Left renal pelvis (tissue), 4 donors: Measurements from ENCODE around the gene YOD1. TPM values are rescaled to one million over a fixed set of nuclear protein-coding genes. Genes with fewer than 3 reads are reported as not detected.

Experiments used
- DNase-seq, 4 donors: peaks; one replicate each; pipeline ENCODE4 v3.0.0-alpha.2; 2013; ENCODE audit warnings: low read depth in 4 of 4, low spot score in 3 of 4
- polyA plus RNA-seq, 4 donors: library from polyadenylated mRNA; unstranded; fragments of 120-200 nt; gene quantifications; one replicate each; pipeline ENCODE4 v1.2.1, GENCODE V29; 2013; ENCODE audit not compliant: insufficient read length in 4 of 4

YOD1 gene
- polyA plus RNA-seq, result 10 to 100 TPM in 3 of 4 donors, 1 to 10 TPM in 1; 9.9 to 18.8 (median 14.4) TPM

- no peak for DNase-seq
Measured at GRCh38 chr1:207051191-207051943, at the start of gene YOD1. YOD1 (minus strand) TSS chr1:207051208; CDS start chr1:207051030, 178 bp downstream.

GRCh38 chr1:207097871-207098324 is 46.9 kb upstream of the YOD1 start:
- DNase-seq, result no peak

GRCh38 chr1:207093944-207094343 is 42.9 kb upstream of the YOD1 start:
- DNase-seq, result no peak

DNA sequence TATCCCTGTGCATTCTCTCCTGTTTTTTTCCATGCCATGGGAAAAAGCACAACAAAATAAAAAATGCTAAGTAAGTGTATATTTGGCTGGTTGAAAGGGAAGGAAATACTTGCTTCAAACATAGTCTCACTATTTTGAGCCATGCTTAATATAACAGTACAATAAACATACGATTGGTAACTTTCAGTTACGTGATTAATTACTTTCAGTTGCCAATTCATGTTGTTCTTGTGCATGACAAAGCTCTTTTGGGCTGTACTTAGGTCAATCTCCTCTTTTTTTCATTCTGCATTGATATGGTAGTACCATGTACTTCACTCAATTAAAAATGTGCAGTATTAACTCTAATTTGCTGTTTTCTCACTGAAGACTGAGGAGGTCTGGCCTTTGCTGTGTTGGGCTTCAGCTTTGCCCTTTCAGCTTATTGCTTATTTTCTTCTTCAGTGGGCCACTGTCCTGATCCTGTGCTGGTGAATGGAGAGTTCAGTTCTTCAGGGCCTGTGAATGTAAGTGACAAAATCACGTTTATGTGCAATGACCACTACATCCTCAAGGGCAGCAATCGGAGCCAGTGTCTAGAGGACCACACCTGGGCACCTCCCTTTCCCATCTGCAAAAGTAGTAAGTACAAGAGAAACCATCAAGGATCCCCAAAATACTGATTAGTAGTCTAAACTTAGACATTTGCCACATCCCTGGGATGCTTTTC is 40.3 kb upstream of the YOD1 start:
- DNase-seq, result no peak

GRCh38 chr1:207089627-207090355 is 38.8 kb upstream of the YOD1 start:
- no peak for DNase-seq

GRCh38 chr1:207088701-207089626 is 38.0 kb upstream of the YOD1 start, which contains the start of gene C4BPB:
C4BPB (plus strand) TSS chr1:207088860; CDS start chr1:207089532, 672 bp downstream.
- no peak for DNase-seq

DNA sequence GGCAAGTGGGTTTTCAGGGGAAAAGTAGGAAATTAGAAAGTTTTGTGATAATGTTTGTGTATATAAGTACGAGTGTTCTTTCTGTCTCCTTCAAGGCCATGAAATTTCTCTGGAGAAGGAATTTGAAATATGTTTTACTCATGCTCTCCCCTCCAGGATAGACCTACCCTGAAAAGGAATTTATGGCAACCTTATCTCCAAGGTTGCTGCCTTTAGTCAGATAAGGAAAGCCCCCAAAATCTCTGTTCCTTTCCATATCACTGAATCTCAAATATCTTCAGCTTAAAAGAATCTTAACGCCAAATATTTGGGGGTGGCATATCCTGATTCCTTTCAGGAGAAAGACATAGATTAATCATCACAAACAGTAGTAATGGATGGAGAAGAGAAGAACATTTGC is 37.2 kb upstream of the YOD1 start:
- no peak for DNase-seq

DNA sequence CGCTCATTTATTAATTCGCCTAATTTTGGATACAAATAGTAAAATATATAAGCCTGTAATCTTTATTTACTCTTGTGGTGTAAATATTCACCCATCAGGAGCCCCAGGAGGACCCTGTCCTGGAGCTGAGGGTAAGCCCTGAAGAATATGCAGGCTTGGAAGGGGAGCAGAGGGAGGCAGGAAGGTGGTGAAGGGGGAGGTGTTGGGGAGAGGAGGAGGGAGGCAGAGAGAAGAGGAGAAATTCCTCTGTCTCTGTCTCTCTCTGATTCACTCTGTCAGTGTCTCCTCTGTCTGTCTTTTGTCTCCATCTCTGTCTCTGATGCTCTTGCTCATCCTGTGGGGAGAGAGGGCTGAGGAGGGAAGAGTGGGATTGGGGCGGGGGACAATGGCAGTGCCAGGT is 34.9 kb upstream of the YOD1 start:
- no peak for DNase-seq

DNA sequence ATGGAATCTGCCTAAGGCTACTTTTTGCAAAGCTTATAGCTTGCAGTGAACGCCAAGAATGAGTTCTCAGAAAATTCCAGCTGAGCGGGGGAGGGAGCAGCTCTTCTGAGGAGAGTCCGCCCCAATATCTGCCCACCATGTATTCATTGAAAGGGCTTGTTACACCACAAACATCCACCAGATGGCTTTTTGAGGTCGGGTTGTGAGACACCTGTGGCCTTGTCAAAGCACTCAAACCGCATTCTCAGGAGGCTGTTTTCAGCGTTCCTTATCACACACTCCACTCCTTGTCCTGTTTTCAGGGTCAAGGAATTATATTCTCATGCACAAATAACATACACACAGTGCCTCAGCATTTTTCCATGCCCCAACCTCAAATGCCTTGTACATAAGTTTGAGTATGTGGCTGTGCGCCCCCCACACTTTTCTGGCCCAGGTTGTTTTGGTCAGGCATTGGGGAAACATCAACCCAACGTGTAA is 33.7 kb upstream of the YOD1 start:
- DNase-seq, result peak in 2 of 4 donors; percentile 54 to 60

DNA sequence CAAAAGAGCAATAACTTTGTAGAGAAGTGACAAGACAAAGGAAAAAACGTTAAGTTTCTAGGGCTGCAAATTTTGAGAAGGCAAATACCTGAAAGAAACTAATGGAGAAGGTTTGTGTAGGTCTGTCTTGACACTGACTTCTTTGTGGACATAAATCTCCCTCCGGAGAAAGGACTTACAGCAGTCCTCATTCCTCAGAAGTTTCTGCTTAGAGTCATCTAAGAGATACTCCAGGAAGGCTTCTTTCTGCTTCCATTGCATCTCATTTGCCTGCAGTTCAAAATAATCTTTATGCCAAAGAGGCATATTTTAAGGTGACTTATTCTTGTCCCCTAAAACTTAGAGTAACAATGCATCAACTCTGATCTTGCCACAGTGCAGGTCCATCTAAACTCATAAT is 33.2 kb upstream of the YOD1 start:
- DNase-seq, result no peak

- no peak for DNase-seq
Measured at GRCh38 chr1:207081806-207082205, 30.8 kb upstream of the YOD1 start.

DNA sequence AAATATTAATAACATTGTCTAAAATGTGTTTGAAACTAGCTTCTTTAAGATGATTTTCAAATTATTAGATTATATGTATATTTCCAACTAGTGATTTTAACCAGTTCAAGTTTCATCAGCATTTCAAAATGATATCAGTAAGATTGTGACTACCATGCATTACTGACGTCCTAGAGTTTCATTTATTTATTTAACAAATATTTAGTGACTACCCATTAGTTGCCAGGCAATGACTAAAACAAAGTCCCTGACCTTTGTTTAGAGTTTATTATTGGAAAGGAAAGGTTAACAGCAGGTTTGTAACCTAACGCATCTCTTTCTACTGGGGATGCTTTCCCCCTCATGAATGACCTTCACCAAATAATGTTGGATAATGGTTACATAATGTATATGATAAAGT is 30.1 kb upstream of the YOD1 start:
- DNase-seq, result no peak

DNA sequence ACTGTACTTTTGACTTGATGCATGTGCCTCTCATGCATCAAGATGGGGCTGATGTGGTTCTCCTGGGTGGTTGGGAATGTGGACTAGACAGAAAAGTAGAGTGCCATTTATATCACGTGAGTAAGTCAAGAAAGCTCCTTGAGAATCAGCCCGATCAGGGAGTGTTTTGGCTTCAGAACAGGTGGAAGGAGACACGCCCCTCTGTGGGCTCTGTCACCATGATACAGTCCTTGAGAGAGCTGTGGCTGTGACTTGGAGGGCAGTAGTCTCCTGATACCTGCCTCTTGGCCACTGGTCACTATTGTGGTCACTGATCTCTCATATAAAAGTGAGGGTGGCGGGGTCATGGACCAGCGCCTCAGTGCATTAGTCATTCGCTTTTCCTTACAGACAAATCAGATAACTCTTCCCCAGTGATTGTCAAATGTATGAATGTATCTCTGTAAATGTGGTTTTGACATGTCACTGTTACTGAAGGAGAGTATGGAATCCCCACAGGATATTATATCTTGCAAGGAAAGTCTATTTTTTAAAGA is 28.8 kb upstream of the YOD1 start:
- no peak for DNase-seq

GRCh38 chr1:207078578-207079132 is 27.6 kb upstream of the YOD1 start:
- no peak for DNase-seq

- DNase-seq, result peak in 3 of 4 donors; percentile 66 to 75 (median 69)
Measured at GRCh38 chr1:207077470-207078377, 26.7 kb upstream of the YOD1 start.

- no peak for DNase-seq
Measured at GRCh38 chr1:207077012-207077411, 26.0 kb upstream of the YOD1 start.

- no peak for DNase-seq
Measured at GRCh38 chr1:207076181-207076955, 25.4 kb upstream of the YOD1 start.
